ACHN (cell line): Measurements from ENCODE around the gene CGNL1.

Experiments
- DNase-seq: peaks from one replicate; pipeline ENCODE4 v3.0.0-alpha.2; 2015
- in situ Hi-C: cut with HindIII; loops from 2 replicates; pipeline ENCODE4 v1.10.0; 2017; ENCODE audit warnings: low sequenced_read_pairs, low pct_ligation_motif_present, low pct_unique_long_range_greater_than_20kb

CGNL1 gene

DNA sequence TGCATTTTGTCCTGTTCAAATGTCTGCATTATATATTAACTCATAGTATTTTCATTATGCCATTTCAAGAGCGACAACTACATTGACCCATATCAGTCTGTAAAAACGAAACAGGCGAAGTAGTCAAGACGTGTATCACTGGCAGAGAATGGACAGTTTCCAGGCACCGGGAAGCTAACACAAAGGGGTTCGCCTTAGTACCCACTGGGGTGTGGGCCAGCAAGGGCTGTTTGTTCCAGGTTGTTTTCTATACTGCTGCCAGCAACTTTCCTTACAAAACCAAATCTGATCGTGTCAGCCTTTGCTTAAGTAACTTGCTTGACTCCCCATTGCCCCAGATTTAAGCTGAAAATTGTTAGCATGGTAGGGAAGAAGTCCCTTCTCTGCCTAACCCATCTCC is 87.1 kb downstream of the CGNL1 start:
- no peak for DNase-seq
- in situ Hi-C loops: no loop called here

- in situ Hi-C loops: no loop called here
Observed at GRCh38 chr15:57464480-57464879, 88.2 kb downstream of the CGNL1 start.

DNA sequence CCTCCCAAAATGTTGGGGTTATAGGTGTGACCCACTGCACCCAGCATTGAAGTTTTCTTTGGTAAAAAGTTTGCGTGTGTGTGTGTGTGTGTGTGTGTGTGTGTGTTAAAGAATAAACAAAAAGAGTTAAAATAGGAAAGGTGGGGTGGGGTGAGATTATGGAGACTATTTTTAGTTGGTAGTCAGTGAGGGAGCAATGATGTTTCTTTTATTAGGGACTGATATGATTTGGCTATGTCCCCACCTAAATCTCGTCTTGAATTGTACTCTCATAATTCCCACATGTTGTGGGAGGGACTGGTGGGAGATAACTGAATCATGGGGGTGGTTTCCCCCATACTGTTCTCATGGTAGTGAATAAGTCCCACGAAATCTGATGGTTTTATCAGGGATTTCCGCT is 92.2 kb downstream of the CGNL1 start:
- in situ Hi-C loops: no loop called here

More at GRCh38 chr15:57464480-57464879, 88.2 kb downstream of the CGNL1 start:
- DNase-seq: no peak

GRCh38 chr15:57470543-57470942 is 94.2 kb downstream of the CGNL1 start:
- in situ Hi-C loops: no loop called here
- DNase-seq: no peak

More for the DNA sequence above, 92.2 kb downstream of the CGNL1 start:
- DNase-seq: no peak

GRCh38 chr15:57472861-57473260 is 96.6 kb downstream of the CGNL1 start:
- in situ Hi-C loops: no loop called here
- no peak for DNase-seq

- in situ Hi-C loops: no loop called here
- DNase-seq: peak; percentile 72
Observed at GRCh38 chr15:57476533-57476975, 100.2 kb downstream of the CGNL1 start.

DNA sequence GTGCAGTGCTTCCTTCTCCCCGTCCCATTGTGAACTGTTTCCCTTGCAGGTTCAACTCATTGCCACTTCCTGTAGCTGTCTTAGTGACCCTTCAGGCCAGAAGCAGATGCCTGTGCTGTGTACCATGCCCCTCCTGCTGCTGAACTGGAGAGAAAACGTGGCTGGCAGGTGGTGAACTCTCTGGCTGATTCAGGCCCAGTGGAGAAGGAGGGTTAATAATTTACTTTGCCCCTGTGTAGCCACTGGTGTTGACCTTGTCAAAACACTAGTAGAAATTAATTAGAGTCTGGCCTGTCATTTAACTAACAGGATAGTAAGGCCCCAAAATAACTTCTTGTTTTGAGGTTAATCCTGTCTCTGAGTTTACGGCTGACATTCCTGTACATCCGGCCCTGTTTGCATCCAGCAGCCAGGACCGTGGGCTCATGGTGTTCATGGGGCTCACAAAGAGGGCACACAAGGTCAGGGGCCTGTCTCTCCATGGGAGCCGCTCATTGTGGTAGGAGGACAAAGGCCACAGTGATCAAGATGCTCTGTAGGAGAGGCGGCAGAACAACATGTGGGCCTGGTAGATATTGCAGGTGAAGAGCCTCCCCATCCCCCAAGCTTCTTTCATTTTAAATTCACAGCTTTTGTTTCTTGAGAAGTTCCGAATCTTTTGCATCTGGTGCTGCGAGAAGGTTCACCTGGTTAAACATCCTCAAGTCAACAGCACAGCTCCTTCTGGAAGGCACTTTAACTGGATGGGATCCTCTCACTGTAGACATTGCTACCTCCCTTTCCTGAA is 101.6 kb downstream of the CGNL1 start:
- peak; percentile 84 for DNase-seq
- in situ Hi-C loops: no loop called here

DNA sequence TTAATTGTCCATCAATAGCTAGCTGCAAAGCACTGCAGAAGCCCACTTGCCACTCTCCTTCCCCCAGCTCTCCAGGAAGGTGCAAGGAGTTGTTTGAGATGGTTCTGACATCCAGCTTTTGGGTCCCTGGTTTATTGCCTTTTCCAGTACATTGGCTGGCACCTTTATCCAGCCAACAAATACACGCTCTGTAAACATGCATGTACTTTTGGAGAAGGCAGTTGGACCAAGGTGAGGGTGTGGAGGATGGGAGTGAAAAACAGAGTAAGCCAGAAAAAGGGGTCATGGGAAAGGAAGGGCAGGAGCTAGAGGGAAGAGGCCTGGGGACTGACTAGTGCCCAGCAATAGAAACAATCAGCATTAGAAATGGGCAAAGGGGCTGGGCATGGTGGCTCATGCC is 102.7 kb downstream of the CGNL1 start:
- in situ Hi-C loops: no loop called here
- no peak for DNase-seq

DNA sequence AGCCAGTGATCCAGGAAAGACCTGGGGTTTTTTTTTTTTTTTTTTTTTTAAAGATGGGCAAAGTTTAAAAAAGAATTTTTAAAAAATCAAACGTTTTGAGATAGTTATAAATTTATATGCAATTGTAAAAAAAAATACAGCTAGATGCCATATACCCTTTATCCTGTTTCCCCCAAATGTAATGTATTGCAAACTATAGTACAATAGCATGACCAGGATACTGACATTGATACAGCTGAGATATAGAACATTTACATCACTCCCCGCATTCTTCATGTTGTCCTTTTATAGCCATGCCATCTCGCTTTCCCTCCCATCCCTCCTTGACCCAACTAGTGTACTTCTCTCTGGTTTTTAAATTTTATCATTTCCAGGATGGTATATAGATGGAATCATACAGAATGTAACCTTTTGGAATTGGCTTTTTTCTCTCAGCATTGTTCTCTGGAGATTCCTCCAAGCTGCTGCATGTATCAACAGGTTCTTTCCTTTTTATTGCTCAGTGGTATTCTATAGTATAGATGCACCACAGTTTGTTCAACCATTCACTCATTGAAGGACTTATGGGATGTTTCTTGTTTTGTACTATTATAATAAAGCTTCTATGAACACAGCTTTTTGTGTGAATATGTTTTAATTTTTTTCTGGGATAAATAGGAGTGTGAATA is 104.9 kb downstream of the CGNL1 start:
- in situ Hi-C loops: no loop called here
- DNase-seq: no peak

- in situ Hi-C loops: no loop called here
- peak; percentile 96 for DNase-seq
Observed at GRCh38 chr15:57485869-57486268, 109.6 kb downstream of the CGNL1 start.

DNA sequence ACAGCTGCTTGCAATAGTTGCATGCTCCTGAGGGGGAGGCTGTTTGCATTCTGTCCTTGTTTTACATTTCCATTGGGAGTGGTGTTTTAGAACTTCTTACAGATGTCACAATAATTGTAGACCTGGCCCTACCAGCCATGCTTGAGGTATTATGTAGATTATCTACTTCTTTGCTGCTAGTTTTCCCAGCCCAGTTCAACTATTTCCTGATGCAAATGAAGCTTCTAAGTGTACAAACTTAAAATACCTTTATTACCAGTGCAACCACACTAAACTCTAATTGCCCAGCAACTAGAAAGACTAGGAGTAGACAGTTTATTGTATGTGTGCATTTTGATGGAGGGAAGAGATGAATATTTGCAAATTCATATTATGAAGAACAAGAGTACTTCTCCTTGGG is 110.5 kb downstream of the CGNL1 start:
- in situ Hi-C loops: no loop called here
- no peak for DNase-seq

DNA sequence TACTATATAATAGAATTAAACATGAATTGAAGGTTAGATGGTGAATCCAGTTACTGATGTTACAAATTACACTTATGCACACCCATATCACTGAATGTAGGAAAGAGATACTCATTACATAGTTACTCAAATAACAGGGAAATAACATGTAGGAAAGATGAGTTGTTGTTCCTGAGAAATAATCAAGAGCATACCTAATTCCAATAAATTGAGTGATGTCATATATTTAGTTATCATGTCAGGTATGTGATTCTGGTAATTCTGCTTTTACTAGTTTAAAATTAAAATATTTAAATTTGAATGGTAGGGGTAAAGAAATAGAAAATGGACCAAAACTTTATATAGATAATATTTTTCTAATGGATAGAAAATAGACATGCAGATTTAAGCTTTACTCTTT is 112.8 kb downstream of the CGNL1 start:
- no peak for DNase-seq
- in situ Hi-C loops: no loop called here

DNA sequence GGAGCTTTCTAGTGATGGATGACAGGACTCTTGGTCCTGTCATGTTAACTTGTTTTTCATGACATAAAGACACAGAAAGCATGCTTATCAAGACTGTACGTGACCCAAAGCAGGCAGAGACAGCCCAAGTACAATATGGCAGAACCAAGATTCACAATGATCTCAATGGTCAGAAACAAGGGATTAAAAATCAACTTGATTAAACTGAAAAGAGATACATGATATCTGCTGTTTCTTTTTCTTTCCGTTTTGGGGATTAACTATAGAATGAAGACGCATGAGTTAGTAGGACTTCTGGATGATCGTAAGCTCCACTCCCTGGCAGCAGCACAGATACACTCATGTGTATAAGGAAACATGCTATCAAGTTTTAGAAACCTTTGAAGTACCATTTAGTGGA is 117.0 kb downstream of the CGNL1 start:
- no peak for DNase-seq
- in situ Hi-C loops: no loop called here

- DNase-seq: no peak
- in situ Hi-C loops: no loop called here
Observed at GRCh38 chr15:57494581-57494980, 118.3 kb downstream of the CGNL1 start.

DNA sequence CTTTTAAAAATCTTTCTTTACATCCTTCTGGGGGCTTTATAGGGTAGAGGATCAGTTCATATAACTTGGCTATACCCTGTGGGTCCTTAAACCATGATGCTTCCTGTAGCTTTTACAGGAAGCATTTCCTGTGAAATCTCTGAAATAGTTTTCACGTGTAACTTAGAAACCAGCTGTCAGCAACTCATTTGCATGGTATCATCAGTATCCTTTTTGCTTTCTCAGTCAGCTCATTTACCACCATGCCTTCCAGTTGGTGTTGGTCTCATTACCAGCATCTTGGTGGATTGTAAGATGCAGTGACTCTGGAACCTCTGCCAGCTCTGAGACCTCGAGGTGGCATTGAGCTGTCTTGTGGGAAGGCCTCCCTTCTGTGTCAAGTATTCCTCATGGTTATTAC is 118.7 kb downstream of the CGNL1 start:
- DNase-seq: no peak
- in situ Hi-C loops: no loop called here

DNA sequence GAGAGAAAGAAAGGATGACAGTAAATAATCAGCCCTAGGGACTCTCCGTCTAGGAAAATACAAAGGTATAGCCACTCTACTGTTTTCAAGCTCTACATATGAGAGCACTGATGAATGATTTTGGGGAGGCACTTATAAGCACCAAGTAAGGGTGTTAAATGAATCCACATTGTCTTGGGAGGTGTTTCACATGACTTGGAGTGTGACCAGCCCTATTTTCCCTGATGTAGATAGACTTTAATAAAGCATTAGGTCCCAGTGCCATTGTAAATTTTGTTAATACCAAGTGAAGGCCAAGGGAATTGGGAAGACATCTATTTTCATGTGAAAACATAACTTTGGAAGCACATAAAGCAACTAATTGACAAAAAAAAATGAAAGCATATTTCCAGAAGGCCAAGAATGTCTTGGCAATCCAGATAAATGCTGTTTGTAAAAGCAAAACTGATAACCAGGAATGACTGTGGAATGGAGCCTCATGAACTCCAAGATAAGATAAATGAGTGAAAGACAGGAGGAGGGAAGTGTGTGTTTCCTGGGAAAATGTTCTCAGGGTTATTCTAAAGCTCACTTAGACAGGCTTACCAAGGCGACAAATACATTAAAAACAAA is 119.4 kb downstream of the CGNL1 start:
- in situ Hi-C loops: no loop called here
- DNase-seq: no peak

GRCh38 chr15:57496594-57496945 is 120.3 kb downstream of the CGNL1 start:
- no peak for DNase-seq
- in situ Hi-C loops: no loop called here

GRCh38 chr15:57496946-57497869 is 120.9 kb downstream of the CGNL1 start:
- DNase-seq: no peak
- in situ Hi-C loops: no loop called here

DNA sequence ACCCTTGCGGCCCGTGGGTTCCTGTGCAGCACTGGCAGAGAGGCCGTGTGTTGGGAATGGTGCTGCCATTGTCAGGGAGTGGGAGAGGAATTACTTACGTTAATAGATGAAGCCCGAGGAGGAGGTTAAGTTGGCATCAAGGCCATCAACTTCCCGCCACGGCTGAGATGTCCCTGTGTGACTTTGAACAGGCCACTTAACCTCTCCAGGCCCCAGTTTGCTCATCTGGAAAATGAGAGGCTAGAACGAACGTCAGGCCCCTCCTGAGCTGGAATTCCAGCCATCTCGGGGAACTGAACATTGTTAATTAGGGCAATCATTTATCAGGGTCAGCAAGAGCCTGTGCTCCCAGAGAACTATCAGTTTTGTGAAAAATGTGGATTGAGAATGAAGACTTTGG is 124.0 kb downstream of the CGNL1 start:
- no peak for DNase-seq
- in situ Hi-C loops: no loop called here
